Effector CD4-positive, alpha-beta T cell (primary cell): ENCODE results near the gene TTC23.
"Not testable (repeated sequence)": the region's sequence is repeated elsewhere in the genome, so short reads cannot be mapped to it uniquely, and the experiment has no call there.

Source experiments
- DNase-seq: peaks from one replicate; pipeline ENCODE4 v3.0.0-alpha.2; 2020

The TTC23 gene

DNA sequence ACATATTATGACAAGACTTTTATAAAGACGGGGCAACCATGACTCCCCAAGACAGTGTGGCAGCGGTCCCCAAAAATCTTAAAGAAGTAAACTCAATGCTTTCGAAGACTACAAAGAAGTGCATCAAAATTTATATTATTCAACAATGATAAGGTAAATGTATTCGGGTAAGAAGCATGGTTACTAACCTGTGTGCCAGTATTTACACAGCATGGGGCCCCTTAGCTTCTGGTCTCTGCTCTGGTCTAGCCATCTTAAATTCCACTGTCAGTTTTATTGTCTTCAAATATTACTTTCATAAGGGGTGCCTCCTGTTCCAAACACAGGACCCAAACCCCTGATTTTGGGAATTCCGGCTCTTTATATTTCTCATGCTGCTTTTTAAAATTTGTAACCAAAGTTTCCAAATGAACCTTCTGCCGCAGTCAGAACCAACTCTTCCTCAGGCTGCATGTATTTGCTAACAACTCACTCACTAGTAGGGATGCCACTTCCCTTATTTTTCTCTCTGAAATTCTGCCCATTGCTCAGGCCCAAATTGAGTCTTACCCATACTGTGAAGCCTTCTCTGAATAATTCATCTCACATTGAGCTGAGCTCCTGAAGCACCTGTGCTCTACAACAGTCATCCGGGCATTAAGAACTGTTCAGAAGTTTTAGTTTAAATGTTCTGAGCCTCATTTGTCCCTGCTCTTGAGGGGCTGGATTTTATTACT lies 1.2 kb downstream of the TTC23 start:
- DNase-seq, result no peak

- no peak for DNase-seq
Measured at GRCh38 chr15:99247062-99247461, 2.3 kb downstream of the TTC23 start.

DNA sequence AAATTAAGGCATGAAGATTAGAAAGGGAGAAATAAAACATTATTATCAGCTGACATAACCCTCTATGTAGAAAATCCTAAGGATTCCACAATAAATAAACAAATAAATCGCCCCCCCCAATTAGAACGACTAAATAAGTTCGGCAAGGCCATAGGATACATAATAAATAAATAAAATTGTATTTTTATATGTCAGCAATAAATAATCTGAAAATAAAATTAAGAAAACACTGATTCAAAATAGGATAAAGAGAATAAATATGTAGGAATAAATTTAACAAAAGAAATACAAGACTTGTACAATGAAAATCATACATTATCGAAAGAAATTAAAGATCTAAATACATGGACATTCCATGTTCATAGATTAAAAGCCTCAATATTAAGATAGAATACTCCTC lies 5.1 kb downstream of the TTC23 start:
- DNase-seq, result no peak

DNA sequence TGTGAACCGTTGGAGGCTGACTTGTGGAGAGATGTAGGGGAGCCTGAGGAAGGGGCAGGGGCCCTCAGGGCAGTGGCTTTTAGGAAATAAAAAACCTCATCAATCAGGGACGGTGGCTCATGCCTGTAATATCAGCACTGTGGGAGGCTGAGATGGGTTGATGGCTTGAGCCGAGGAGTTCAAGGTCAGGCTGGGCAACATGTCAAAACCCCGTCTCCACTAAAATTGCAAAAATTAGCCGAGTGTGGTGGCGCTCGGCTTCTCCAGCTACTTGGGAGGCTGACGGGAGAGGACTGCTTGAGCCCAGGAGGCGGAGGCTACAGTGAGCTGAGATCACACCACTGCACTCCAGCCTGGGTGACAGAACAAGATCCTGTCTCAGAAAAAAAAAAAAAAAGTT lies 7.6 kb downstream of the TTC23 start:
- DNase-seq, result no peak

GRCh38 chr15:99239545-99240198 lies 9.7 kb downstream of the TTC23 start:
- DNase-seq, result no peak

DNA sequence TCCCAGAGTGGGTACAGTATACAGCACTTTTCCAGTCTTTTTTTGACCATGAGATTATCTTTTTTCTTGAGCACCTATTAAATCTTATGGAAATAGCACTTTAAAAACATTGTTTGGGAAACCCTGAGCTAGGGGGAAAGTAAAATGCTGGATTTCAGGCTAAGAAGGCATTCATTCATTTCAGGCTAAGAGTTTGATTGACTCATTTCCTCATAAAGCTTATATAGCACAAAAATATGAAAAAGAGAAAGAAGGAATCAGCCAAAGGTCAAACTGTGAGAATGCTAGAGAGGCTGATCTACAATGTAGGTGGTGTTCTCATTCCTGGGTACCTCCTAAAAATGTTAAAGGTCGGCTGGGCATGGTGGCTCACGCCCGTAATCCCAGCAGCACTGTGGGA lies 10.5 kb downstream of the TTC23 start:
- DNase-seq, result no peak

DNA sequence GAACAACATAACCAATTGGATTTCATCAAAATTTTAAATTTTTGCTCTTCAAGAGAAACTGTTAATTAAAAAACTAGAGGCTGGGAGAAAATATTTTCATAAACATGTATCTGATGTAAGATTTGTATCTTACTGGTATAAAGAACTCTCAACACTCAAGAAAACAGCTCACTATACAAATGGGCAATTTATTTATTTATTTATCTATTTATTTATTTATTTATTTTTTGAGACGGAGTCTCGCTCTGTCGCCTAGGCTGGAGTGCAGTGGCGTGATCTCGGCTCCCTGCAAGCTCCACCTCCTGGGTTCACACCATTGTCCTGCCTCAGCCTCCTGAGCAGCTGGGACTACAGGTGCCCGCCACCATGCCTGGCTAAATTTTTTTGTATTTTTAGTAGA lies 15.2 kb downstream of the TTC23 start:
- DNase-seq, result not testable (repeated sequence)

DNA sequence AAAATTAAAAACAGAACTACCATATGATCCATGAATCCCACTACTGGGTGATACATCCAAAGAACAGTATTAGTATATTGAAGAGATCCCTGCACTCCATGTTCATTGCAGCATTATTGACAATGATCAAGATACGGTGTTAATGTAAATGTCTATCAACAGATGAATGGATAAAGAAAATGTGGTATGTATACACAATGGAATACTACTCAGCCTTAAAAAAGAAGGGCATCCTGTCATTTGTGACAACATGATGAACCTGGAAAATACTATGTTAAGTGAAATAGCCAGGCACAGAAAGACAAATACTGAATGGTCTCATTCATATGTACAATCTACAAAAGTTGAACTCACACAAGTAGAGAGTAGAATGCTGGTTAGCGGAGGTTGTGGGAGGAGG lies 16.6 kb downstream of the TTC23 start:
- DNase-seq, result no peak

- no peak for DNase-seq
Measured at GRCh38 chr15:99230867-99231266, 18.5 kb downstream of the TTC23 start.

- no peak for DNase-seq
Measured at GRCh38 chr15:99228120-99228770, 21.1 kb downstream of the TTC23 start.

DNA sequence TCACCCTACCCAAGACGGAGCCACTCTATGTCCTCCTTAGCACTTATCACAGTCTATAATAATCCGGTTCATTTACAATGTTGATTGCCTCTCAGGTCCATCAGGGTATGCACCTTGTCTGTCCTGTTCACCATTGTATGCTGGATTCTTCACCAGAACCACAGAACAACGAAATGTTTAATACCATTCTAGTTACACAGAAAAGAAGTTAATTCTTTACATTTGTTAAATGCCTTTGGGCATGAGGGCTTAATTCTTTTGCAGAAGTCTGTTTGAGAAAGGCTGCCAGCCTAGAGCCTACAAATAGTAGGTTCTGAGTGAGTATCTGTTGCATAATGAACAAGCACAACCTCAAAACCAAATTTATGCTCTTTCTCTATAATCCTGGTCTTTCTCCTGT lies 22.6 kb downstream of the TTC23 start:
- no peak for DNase-seq

DNA sequence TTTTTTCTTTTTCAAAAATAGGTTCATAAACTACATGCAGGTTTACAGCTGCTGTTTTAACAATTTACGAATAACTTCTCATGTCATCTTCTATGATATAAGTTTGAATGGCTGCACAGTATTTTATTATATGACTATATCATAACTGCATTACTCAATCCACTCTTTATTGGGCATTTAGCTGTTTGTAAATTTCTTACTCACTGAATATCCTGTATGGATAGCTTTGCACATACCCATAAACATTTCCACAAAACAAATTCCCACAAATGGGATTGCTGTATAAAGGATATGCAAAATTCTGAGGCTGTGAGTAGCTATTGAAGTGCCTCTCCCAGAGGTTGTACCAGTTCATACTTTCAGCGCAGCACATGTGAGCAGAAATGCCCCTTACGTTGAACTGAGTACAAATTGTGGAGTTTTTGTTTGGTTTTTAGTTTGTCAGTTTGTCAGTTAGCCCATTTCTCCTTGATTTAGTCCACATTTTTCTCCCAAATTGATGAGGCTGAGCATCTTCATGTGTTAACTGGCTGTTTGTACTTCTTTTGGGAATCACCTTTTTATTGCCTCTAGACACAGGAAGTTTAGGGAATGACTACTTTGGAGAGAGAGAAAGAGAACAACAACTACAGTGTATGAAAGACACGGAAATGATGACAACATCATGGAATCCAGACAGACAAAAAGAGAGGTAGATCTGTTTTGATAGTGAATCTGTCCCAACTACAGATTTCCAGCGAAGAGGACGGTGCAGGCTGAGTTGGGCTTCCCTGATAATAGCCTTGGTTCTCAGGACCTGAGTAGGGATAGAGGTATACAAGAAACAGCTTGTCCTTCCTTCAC lies 24.8 kb downstream of the TTC23 start:
- DNase-seq, result no peak

GRCh38 chr15:99213187-99213811 lies 36.1 kb downstream of the TTC23 start:
- DNase-seq, result peak; percentile 37

DNA sequence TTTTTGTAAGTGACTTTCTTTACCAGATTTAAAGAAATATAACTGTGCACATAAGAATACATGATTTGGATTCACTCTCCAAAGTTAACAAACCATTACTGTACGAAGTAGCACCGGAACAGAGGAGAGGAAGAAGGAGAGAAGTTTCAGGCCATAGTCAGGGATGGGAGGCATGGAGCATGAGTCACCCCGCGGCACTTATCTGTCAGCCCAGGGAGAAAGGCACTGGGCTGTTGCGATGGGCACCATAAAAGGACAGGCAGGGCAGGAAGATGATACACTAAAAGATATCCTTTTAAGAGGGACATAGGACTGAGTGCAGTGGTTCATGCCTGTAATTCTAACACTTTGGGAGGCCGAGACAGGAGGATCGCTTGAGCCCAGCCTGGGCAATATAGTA lies 37.0 kb downstream of the TTC23 start:
- DNase-seq, result no peak

- no peak for DNase-seq
Measured at GRCh38 chr15:99211926-99212325, 37.5 kb downstream of the TTC23 start.

GRCh38 chr15:99210334-99210733 lies 39.0 kb downstream of the TTC23 start:
- no peak for DNase-seq

DNA sequence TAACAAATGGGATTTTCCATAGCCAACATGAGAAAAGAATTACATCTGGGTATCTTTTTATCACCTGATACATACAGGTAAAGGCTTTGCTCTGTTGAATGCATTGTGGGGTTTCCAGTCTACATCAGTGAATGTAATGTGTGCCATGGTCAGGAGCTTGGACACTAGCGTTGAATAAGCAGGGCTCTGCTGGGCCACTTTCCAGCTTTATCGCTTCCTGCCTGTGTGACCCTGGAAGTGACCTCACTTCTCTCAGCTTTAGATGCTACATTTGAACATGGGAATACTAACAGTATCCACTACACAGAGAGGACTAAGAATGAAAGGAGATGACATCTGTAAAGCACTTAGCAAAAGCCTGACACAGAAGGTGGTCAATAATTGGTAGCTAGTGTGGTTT lies 40.1 kb downstream of the TTC23 start:
- DNase-seq, result no peak

DNA sequence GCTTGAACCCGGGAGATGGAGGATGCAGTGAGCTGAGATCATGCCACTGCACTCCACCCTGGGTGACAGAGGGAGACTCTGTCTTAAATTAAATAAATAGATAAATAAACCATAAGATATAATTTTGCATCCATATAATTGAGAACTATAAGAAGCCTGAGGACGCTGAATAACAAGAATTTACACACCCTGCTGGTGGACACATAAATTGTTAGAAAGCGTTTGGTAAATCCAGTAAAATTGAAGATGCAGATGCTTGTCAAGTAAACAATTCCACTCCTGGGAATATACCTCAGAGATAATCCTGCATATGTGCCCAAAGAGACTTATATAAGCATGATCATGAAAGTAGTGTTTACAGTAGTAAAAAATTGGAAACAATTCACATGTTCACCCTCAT lies 41.7 kb downstream of the TTC23 start:
- no peak for DNase-seq

- no peak for DNase-seq
Measured at GRCh38 chr15:99202176-99202552, 47.2 kb downstream of the TTC23 start.

- DNase-seq, result no peak
Measured at GRCh38 chr15:99201408-99202175, 47.8 kb downstream of the TTC23 start.

- DNase-seq, result no peak
Measured at GRCh38 chr15:99197856-99198255, 51.5 kb downstream of the TTC23 start.

DNA sequence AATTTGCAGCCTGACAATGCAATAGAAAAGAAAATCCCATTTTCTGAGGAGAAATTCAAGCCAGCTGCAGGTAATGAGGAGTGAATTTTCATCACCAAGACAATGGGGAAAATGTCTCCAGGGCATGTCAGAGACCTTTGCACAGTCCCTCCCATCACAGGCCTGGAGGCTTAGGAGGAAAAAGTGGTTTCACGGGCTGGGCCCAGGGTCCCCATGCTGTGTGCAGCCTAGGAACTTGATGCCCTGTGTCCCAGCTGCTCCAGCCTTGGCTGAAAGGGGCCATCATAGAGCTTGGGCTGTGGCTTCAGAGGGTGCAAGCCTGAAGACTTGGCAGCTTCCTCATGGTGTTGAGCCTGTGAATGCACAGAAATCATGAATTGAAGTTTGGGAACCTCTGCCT lies 57.2 kb downstream of the TTC23 start:
- not testable (repeated sequence) for DNase-seq
